ENCODE results near the gene ASAH2B.
"Not testable (repeated sequence)": the region's sequence is repeated elsewhere in the genome, so short reads cannot be mapped to it uniquely, and the experiment has no call there.

DNA sequence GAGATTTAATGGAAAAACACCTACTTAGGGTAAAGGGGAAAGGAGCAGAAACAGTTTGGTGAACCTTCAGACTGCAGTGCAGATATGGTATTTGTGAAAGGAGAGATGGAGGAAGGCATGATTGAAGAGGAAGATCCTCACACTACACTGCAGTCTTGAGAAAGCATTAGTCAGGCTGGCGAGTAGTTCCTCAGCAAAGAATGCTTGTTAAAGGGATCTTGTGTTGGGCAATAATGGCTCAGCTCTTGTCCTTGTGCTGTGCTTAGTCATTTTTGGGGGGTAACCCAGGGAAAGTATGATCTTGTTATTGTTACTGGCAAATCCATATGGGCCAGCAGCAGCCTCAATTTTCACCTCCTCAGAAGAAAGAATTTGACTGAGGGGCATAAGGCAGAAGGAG, 40.3 kb downstream of the ASAH2B start:
- not testable (repeated sequence) for TF ChIP-seq FOXM1 (IDR thresholded peaks at IDR 0.05; ENCODE audit: borderline replicate concordance); SUZ12 (IDR thresholded peaks at IDR 0.05); SP1 (IDR thresholded peaks at IDR 0.05); NFRKB (IDR thresholded peaks at IDR 0.05); TARDBP (IDR thresholded peaks at IDR 0.05); BHLHE40 (IDR thresholded peaks at IDR 0.05; ENCODE audit: borderline replicate concordance); FOXA1 (IDR thresholded peaks at IDR 0.05); ZNF384 (IDR thresholded peaks at IDR 0.05); ELF4 (IDR thresholded peaks at IDR 0.05); FOXK2 (IDR thresholded peaks at IDR 0.05); L3MBTL2 (conservative IDR thresholded peaks at IDR 0.05); ARNT (IDR thresholded peaks at IDR 0.05)
- TF ChIP-seq, protein P1, sequence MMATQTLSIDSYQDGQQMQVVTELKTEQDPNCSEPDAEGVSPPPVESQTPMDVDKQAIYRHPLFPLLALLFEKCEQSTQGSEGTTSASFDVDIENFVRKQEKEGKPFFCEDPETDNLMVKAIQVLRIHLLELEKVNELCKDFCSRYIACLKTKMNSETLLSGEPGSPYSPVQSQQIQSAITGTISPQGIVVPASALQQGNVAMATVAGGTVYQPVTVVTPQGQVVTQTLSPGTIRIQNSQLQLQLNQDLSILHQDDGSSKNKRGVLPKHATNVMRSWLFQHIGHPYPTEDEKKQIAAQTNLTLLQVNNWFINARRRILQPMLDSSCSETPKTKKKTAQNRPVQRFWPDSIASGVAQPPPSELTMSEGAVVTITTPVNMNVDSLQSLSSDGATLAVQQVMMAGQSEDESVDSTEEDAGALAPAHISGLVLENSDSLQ (IDR thresholded peaks at IDR 0.05): not testable (repeated sequence)
